Lung (tissue), 12 donors: ENCODE results near the gene C16orf96. TPM values are rescaled to one million over a fixed set of nuclear protein-coding genes. Genes with fewer than 3 reads are reported as not detected.
A peak's percentile ranks its signal among the peaks of the same experiment; 100 is the strongest.

ENCODE experiments used
- ATAC-seq: fragments of 200-7000 bp; cut with Tn5 transposase; one replicate; pipeline ENCODE4 v1.9.1; 2020; ENCODE audit warnings: moderate number of reproducible peaks; ENCODE audit not compliant: insufficient read depth, low FRiP score
- DNase-seq, 3 donors: peaks; one replicate each; pipeline ENCODE4 v3.0.0-alpha.2; 2013 to 2017
- H3K27ac ChIP-seq, 2 donors: one replicate each; pipeline ENCODE4 v1.5.1; 2013; ENCODE audit warnings: mild to moderate bottlenecking in 2 of 2, moderate library complexity in 2 of 2, control low read depth in 1 of 2, inconsistent platforms in 1 of 2, low read depth in 1 of 2, low read length in 1 of 2
- H3K27me3 ChIP-seq, 3 donors: one replicate each; pipeline ENCODE4 v1.5.1; 2013; ENCODE audit warnings: low read length in 2 of 3; ENCODE audit not compliant: control insufficient read depth in 3 of 3, insufficient read depth in 3 of 3
- H3K36me3 ChIP-seq, 4 donors: one replicate each; pipeline ENCODE4 v1.5.1; 2013; ENCODE audit warnings: low read length in 4 of 4, mild to moderate bottlenecking in 1 of 4, moderate library complexity in 1 of 4; ENCODE audit not compliant: control insufficient read depth in 4 of 4, insufficient read depth in 4 of 4
- H3K4me1 ChIP-seq, 5 donors: one replicate each; pipeline ENCODE4 v1.5.1; 2013; ENCODE audit warnings: low read length in 5 of 5, mild to moderate bottlenecking in 2 of 5, moderate library complexity in 1 of 5; ENCODE audit not compliant: control insufficient read depth in 5 of 5, insufficient read depth in 5 of 5
- H3K4me3 ChIP-seq: one replicate; pipeline ENCODE4 v1.5.1; 2013; ENCODE audit warnings: mild to moderate bottlenecking, control low read depth, moderate library complexity
- H3K9ac ChIP-seq, 2 donors: one replicate each; pipeline ENCODE4 v1.5.1; 2013; ENCODE audit warnings: low read length in 2 of 2, control low read depth in 1 of 2; ENCODE audit not compliant: insufficient read depth in 1 of 2
- H3K9me3 ChIP-seq, 4 donors: one replicate each; pipeline ENCODE4 v1.5.1; 2013; ENCODE audit warnings: low read length in 3 of 4, mild to moderate bottlenecking in 1 of 4, moderate library complexity in 1 of 4; ENCODE audit not compliant: control insufficient read depth in 4 of 4, insufficient read depth in 3 of 4
- WGBS, 2 donors: extraction: QIAGEN DNeasy Blood & Tissue Kit; methylation state at CpG; one replicate each; pipeline ENCODE4 v1.1.7; 2013; 5-methylcytosine and 5-hydroxymethylcytosine counted together
- polyA plus RNA-seq, 2 donors: library from polyadenylated mRNA; stranded (reverse); fragments of 200-250 nt; gene quantifications; one replicate each; pipeline ENCODE4 v1.2.1, GENCODE V29; 2013
- total RNA-seq, 2 donors: library from RNA; depleted of rRNA in 1 of 2; stranded (reverse); fragments of >200 nt in 1 of 2; gene quantifications; one replicate each; pipeline ENCODE4 v1.2.1, GENCODE V29; 2014 to 2021
- TF ChIP-seq, protein P1 (sequence below): IDR thresholded peaks from 2 replicates; pipeline ENCODE4 v1.5.1; 2012; ENCODE audit warnings: mild to moderate bottlenecking; ENCODE audit errors: control extremely low read depth, extremely low read depth
- donor health status: control.
- donor health status: control.
- donor health status: Bipolar disorder and iron deficiency.
- donor health status: healthy.
- donor health status: DM: yes; HTN: yes; CAD: no.

Gene C16orf96
- total and polyA plus RNA-seq, 4 donors, result 0.03 to 0.37 (median 0.16) TPM

DNA sequence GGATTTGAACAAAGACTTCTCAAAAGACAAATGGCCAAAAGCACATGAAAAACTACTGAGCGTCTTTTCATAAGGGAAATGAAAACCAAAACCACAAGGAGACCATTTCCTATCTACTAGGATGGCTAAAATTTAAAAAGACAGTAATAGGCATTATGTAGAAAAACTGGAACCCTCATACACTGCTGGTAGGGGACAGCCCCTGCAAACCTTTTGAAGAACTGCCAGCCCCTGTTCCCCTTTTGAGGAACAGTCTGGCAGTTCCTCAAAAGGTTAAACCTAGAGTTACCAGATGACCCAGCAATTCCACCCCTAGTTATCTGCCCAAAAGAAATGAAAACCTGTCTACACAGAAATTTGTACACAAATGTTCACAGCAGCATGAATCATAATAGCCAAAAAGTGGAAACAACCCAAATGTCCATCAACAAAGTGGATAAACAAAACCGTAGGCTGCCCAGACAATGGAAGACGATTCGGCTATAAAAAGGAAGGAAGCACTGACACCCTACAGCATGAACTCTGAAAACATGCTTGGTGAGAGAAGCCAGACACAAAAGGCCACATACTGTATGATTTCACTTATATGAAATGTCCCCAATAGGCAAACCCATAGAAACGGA is 40.4 kb upstream of the C16orf96 start:
- Histone ChIP-seq H3K4me3 (no peak overlapping the region), H3K9ac (no peak overlapping the region), H3K36me3 (peaks cover 0 to 31% (median 5%) of the 10 kb centered on the region in 4 donors), H3K4me1 (peaks cover 0 to 12% (median 0%) of the 10 kb centered on the region in 5 donors), H3K27ac (peak overlapping the region in 1 of 2 donors; percentile 28), H3K27me3 (no peaks in the 10 kb centered on the region), H3K9me3 (no peaks in the 10 kb centered on the region)
- TF ChIP-seq, protein P1, sequence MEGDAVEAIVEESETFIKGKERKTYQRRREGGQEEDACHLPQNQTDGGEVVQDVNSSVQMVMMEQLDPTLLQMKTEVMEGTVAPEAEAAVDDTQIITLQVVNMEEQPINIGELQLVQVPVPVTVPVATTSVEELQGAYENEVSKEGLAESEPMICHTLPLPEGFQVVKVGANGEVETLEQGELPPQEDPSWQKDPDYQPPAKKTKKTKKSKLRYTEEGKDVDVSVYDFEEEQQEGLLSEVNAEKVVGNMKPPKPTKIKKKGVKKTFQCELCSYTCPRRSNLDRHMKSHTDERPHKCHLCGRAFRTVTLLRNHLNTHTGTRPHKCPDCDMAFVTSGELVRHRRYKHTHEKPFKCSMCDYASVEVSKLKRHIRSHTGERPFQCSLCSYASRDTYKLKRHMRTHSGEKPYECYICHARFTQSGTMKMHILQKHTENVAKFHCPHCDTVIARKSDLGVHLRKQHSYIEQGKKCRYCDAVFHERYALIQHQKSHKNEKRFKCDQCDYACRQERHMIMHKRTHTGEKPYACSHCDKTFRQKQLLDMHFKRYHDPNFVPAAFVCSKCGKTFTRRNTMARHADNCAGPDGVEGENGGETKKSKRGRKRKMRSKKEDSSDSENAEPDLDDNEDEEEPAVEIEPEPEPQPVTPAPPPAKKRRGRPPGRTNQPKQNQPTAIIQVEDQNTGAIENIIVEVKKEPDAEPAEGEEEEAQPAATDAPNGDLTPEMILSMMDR, result no peak
- ATAC-seq, result no peak
- peak in 2 of 3 donors; percentile 29 to 32 for DNase-seq
- WGBS, 2 donors, result 12 to 29% methylated on average over 5 of the region's 5 CpGs

- TF ChIP-seq, protein P1, result no peak
- H3K9ac ChIP-seq, result no peak overlapping the region
- no peak overlapping the region for H3K27ac ChIP-seq
- no peak overlapping the region for H3K4me3 ChIP-seq
- peak; percentile 35 for ATAC-seq
- WGBS, 2 donors, result 75 to 76% methylated on average over 12 of the region's 12 CpGs
- peak; percentile 65 to 68 (median 67) for DNase-seq
- H3K9me3 ChIP-seq, result no peaks in the 10 kb centered on the region
- peaks cover 0 to 14% (median 13%) of the 10 kb centered on the region in 5 donors for H3K4me1 ChIP-seq
- H3K27me3 ChIP-seq, result no peaks in the 10 kb centered on the region
- H3K36me3 ChIP-seq, result peaks cover 0 to 13% (median 0%) of the 10 kb centered on the region in 4 donors
Measured at GRCh38 chr16:4517812-4518680, 38.1 kb upstream of the C16orf96 start.

GRCh38 chr16:4519274-4520058 is 36.7 kb upstream of the C16orf96 start:
- TF ChIP-seq, protein P1, result no peak
- H3K4me1 ChIP-seq, result peaks cover 0 to 22% (median 6%) of the 10 kb centered on the region in 5 donors
- 77 to 84% methylated on average over 15 of the region's 15 CpGs for WGBS, 2 donors

More at GRCh38 chr16:4519274-4520058, 36.7 kb upstream of the C16orf96 start:
- no peaks in the 10 kb centered on the region for H3K9me3 ChIP-seq
- no peak overlapping the region for H3K4me3 ChIP-seq
- H3K27ac ChIP-seq, result no peak overlapping the region
- no peak overlapping the region for H3K9ac ChIP-seq
- no peaks in the 10 kb centered on the region for H3K27me3 ChIP-seq
- ATAC-seq (no peak), DNase-seq (no peak)
- H3K36me3 ChIP-seq, result peaks cover 0 to 5% (median 0%) of the 10 kb centered on the region in 4 donors
